Measurements from ENCODE around the gene CDH4. TPM values are rescaled to one million over a fixed set of nuclear protein-coding genes. Genes with fewer than 3 reads are reported as not detected.

Gene CDH4
- total and polyA plus RNA-seq, 9 of the 15 experiments (the other 6 are each of a cell fraction or from before 2014, with no cell fraction given), result 0.04 TPM; not detected in 8

- FAIRE-seq (no peak), DNase-seq (ENCODE audit: extremely low read depth in 1 of 4, low spot score in 3 of 4) (no peak), ATAC-seq (no peak)
- H3K36me3 ChIP-seq (ENCODE audit: control insufficient read depth, insufficient read depth, low read length), result no peaks in the 10 kb centered on the region
- H3K4me3 ChIP-seq, result no peak overlapping the region
- no peak overlapping the region for H2AFZ ChIP-seq (ENCODE audit: low read depth, low read length)
- H3K9me1 ChIP-seq (ENCODE audit: control insufficient read depth, insufficient read depth, low read length), result no peaks in the 10 kb centered on the region
- H3K27me3 ChIP-seq (ENCODE audit: control insufficient read depth in 2 of 2, insufficient read depth in 2 of 2, low read length in 2 of 2), result peaks cover 12 to 44% of the 10 kb centered on the region in 2 experiments; a peak in 3 of 5 replicates
- no peak overlapping the region for H3K27ac ChIP-seq (ENCODE audit: extremely low read depth, low read depth, low read length)
- 2% methylated on average over 12 of the region's 14 CpGs for WGBS (ENCODE audit: insufficient coverage, low coverage, missing lambda C conversion rate)
- H3K4me2 ChIP-seq (ENCODE audit: insufficient read depth, low read length), result no peak overlapping the region
- H3K79me2 ChIP-seq (ENCODE audit: control insufficient read depth, insufficient read depth, low read length), result no peaks in the 10 kb centered on the region
- BruUV-seq (replicated peaks), result no TSS peak
- no peaks in the 10 kb centered on the region for H3K9me3 ChIP-seq (replicated peaks; ENCODE audit: control insufficient read depth, insufficient read depth, low read depth, low read length)
- no peak overlapping the region for H3K9ac ChIP-seq (ENCODE audit: insufficient read depth in 1 of 2, low read depth in 2 of 2, low read length in 2 of 2)
- H3K4me1 ChIP-seq (replicated peaks in 1 of 2; ENCODE audit: control insufficient read depth in 2 of 2, insufficient read depth in 2 of 2, low read length in 2 of 2), result no peaks in the 10 kb centered on the region
- intact Hi-C loops (cut with micrococcal nuclease), result no loop called here
- in situ Hi-C loops (cut with MboI), result no loop called here
- 0 out of 2 replicates have a peak, but pooled peaks cover 4% of the 10 kb centered on the region for H4K20me1 ChIP-seq (replicated peaks; ENCODE audit: control insufficient read depth, insufficient read depth, low read length)
- TF ChIP-seq PTRF (tag; IDR thresholded peaks at IDR 0.05) (no peak), TAF9B (IDR thresholded peaks at IDR 0.05; ENCODE audit: partially characterized antibody) (no peak), MEIS2 (IDR thresholded peaks at IDR 0.05; ENCODE audit: partially characterized antibody) (no peak), UBTF (IDR thresholded peaks at IDR 0.05; ENCODE audit: borderline replicate concordance in 1 of 2, low read depth in 2 of 2, low read length in 2 of 2) (no peak), CTCF (IDR thresholded peaks at IDR 0.05 in 2 of 3, conservative IDR thresholded peaks at IDR 0.05 in 1 of 3; ENCODE audit: insufficient read depth in 2 of 3, low read depth in 1 of 3, low read length in 3 of 3) (0 out of 6 replicates have a peak, but pooled peaks of 2 of the 3 experiments have one; percentile 22 to 25), ZNF586 (CRISPR knock-in tag; conservative IDR thresholded peaks at IDR 0.05) (no peak)
- TF ChIP-seq, protein P1, sequence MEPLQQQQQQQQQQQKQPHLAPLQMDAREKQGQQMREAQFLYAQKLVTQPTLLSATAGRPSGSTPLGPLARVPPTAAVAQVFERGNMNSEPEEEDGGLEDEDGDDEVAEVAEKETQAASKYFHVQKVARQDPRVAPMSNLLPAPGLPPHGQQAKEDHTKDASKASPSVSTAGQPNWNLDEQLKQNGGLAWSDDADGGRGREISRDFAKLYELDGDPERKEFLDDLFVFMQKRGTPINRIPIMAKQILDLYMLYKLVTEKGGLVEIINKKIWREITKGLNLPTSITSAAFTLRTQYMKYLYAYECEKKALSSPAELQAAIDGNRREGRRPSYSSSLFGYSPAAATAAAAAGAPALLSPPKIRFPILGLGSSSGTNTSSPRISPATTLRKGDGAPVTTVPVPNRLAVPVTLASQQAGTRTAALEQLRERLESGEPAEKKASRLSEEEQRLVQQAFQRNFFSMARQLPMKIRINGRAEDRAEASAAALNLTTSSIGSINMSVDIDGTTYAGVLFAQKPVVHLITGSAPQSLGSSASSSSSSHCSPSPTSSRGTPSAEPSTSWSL (CRISPR knock-in tag; IDR thresholded peaks at IDR 0.05; ENCODE audit: borderline replicate concordance), result no peak
- CTCF ChIA-PET (ENCODE audit: low intra/inter-chr PET ratio), result no interaction called here
- POLR2A ChIA-PET, result interaction anchor here (0.6 kb wide), 1 partner anchor 64 kb away, joined by 3 read pairs; no protein-coding TSS in a partner anchor
Observed at GRCh38 chr20:61350500-61351250, 98.6 kb downstream of the CDH4 start.
